ENCODE results near the gene TJAP1.

- no peak for TF ChIP-seq CTCF (IDR thresholded peaks at IDR 0.05)
- TF ChIP-seq MAZ (IDR thresholded peaks at IDR 0.05; ENCODE audit: borderline replicate concordance, low read depth, low read length), result no peak
- TF ChIP-seq, protein P1, sequence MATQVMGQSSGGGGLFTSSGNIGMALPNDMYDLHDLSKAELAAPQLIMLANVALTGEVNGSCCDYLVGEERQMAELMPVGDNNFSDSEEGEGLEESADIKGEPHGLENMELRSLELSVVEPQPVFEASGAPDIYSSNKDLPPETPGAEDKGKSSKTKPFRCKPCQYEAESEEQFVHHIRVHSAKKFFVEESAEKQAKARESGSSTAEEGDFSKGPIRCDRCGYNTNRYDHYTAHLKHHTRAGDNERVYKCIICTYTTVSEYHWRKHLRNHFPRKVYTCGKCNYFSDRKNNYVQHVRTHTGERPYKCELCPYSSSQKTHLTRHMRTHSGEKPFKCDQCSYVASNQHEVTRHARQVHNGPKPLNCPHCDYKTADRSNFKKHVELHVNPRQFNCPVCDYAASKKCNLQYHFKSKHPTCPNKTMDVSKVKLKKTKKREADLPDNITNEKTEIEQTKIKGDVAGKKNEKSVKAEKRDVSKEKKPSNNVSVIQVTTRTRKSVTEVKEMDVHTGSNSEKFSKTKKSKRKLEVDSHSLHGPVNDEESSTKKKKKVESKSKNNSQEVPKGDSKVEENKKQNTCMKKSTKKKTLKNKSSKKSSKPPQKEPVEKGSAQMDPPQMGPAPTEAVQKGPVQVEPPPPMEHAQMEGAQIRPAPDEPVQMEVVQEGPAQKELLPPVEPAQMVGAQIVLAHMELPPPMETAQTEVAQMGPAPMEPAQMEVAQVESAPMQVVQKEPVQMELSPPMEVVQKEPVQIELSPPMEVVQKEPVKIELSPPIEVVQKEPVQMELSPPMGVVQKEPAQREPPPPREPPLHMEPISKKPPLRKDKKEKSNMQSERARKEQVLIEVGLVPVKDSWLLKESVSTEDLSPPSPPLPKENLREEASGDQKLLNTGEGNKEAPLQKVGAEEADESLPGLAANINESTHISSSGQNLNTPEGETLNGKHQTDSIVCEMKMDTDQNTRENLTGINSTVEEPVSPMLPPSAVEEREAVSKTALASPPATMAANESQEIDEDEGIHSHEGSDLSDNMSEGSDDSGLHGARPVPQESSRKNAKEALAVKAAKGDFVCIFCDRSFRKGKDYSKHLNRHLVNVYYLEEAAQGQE (IDR thresholded peaks at IDR 0.05), result no peak
- TF ChIP-seq POLR2A (IDR thresholded peaks at IDR 0.05; ENCODE audit: low read length), result no peak
- TF ChIP-seq MAX (IDR thresholded peaks at IDR 0.05), result no peak
- no peak for TF ChIP-seq POLR2AphosphoS2 (conservative IDR thresholded peaks at IDR 0.05; ENCODE audit: low read length)
- TF ChIP-seq CHD2 (IDR thresholded peaks at IDR 0.05; ENCODE audit: low read length, partially characterized antibody), result no peak
- no peak for TF ChIP-seq RFX5 (IDR thresholded peaks at IDR 0.05)
- TF ChIP-seq NR3C1 (IDR thresholded peaks at IDR 0.05), result no peak
- TF ChIP-seq SMC3 (IDR thresholded peaks at IDR 0.05), result no peak
- TF ChIP-seq CEBPB (IDR thresholded peaks at IDR 0.05), result no peak
- no peak for TF ChIP-seq HOXA7 (CRISPR knock-in tag; IDR thresholded peaks at IDR 0.05)
- TF ChIP-seq, protein P2, sequence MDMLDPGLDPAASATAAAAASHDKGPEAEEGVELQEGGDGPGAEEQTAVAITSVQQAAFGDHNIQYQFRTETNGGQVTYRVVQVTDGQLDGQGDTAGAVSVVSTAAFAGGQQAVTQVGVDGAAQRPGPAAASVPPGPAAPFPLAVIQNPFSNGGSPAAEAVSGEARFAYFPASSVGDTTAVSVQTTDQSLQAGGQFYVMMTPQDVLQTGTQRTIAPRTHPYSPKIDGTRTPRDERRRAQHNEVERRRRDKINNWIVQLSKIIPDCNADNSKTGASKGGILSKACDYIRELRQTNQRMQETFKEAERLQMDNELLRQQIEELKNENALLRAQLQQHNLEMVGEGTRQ (IDR thresholded peaks at IDR 0.05), result no peak
- no peak for TF ChIP-seq FOSL2 (IDR thresholded peaks at IDR 0.05)
- no peak for TF ChIP-seq FOSL2 (CRISPR knock-in tag; IDR thresholded peaks at IDR 0.05)
These were observed 24.5 kb upstream of the TJAP1 start for GRCh38 chr6:43452896-43453295.

Measured in A549 (cell line).